Activated CD4-positive, alpha-beta T cell treated with anti-CD3 and anti-CD28 coated beads for 48 hours (primary cell): ENCODE results near the gene KLB.
"Not testable (repeated sequence)": the region's sequence is repeated elsewhere in the genome, so short reads cannot be mapped to it uniquely, and the experiment has no call there.

Experiments used
- DNase-seq: peaks from one replicate; pipeline ENCODE4 v3.0.0-alpha.2; 2020

KLB gene

GRCh38 chr4:39406763-39407583 lies at the start of gene KLB:
Gene KLB, plus strand, starts transcription at chr4:39406930. Its CDS starts 20 bp downstream, at chr4:39406950.
- no peak for DNase-seq

- no peak for DNase-seq
Observed at GRCh38 chr4:39357002-39357401, 49.7 kb upstream of the KLB start.

- not testable (repeated sequence) for DNase-seq
Observed at GRCh38 chr4:39360611-39361010, 46.1 kb upstream of the KLB start.

DNA sequence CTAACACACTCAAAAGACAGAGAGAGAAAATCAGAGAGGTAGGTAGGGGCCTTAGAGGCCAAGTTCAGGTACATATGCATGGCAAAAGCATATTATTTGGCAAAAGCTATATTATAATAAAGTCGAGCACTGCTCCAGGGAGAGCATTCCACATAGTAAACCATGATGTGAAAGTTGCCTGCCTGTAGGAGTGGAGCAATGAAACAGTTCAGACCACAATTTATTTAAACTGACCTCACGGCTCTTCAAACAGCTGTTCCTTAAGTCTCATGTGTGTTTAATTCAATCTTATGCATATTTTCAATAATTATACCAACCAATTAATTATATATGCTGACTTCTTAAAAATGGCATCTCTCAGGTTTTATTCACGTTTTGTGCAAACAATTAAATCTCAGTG lies 43.9 kb upstream of the KLB start:
- no peak for DNase-seq

- DNase-seq, result no peak
Observed at GRCh38 chr4:39363773-39364393, 42.8 kb upstream of the KLB start.

- no peak for DNase-seq
Observed at GRCh38 chr4:39365360-39365759, 41.4 kb upstream of the KLB start.

DNA sequence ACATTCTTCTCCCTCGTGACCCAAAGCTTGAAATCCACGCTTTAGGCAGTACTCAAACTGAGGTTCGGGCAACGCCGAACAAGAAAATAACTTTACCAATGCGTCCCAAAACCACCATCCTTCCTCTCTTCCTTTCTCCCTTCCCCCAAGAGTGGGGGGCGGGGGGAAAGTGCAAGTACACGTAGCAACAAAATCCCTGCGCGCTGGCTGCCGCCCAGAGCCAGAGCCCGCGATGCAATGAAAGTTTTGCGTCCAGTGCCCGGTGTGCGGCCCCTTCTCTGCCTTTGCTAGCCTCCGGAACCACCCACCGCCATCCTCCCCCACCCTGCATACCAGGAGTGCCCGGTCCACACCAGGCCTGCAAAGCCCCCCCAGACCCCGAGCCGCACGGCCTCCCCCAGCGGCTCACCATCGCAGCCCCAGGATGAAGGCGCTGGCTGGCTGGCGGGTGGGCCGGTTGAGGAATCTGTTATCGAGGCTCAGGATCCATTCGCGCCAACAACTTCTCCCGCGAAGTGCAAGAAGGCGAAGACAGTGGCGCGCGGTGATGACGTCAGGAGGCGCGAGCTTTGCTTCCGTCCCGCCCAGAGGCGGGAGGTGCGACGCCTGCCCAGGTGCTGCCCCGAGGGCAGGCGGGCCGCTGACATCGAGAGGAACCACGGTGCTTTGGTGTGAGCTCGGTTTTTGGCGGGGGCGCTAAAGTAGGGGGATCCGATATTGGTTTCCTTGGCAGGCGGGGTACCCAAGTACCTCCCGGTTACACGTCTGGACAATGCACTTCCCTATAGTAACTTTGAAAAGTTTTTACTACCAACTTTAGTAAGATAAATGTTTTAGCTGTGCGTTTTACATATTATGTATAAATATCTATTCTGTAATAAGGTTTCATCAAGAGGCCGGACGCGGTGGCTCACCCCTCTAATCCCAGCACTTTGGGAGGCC lies 40.6 kb upstream of the KLB start, which contains the start of gene RFC1:
Gene RFC1 (minus strand): TSS at position 533 of the 942 bp plus-strand sequence. CDS start 121 bp downstream, at position 412.
- peak; percentile 98 for DNase-seq

DNA sequence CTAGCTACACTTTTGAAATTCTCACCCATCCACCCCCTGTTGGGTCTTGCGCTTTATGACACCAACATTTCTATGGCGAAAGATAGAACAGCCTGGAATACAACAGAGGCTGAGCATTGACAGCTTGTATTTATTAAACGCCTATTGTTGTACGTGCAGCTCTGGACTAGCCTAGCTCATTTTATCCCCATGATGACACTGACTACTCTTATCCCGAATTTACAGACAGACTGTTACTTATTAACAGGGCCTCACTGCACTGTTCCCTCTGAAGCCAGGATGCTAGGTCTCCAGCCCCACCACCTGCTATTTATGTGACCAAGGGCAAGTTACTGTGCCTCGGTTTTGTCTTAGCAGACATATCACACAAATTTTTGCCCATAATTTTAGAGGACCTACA lies 39.6 kb upstream of the KLB start:
- no peak for DNase-seq

GRCh38 chr4:39369301-39369700 lies 37.4 kb upstream of the KLB start:
- DNase-seq, result no peak

GRCh38 chr4:39371209-39371608 lies 35.5 kb upstream of the KLB start:
- not testable (repeated sequence) for DNase-seq

DNA sequence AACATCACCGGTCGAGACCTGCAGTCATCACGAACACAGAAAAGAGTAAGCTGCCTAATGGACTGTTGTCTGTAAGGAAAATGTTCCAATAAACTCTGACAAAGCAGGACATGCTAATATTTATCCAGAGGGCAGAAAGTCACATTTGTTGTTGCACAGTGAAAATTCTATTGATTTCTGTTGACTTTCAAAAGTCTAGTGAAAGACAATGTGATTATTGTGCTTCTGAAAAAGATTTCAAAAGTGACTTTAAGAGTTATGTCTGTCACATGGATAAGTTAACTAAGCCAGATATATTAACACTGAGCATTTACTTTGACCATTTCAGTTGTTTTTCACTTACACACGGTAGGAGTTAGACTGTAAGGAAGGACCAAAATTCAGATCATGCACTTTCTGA lies 31.3 kb upstream of the KLB start:
- no peak for DNase-seq

DNA sequence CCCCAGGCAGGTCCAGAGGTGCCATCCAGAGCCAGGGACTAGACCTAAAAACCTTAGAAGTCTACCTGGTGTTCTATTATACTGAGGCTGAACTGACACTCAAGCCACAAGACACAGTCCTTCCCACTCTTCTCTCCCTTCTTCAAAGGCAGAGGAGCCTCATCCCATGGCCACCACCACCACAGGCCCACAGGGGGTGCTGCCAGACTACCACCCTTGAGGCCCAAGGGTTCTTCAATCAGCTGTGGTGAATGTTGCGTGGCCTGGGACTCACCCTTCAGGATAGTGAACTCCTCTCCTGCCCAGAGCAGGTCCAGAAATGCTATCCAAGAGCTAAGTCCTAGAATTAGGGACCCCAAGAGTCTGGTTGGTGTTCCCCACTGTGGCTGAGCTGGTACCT lies 23.0 kb upstream of the KLB start:
- DNase-seq, result no peak

DNA sequence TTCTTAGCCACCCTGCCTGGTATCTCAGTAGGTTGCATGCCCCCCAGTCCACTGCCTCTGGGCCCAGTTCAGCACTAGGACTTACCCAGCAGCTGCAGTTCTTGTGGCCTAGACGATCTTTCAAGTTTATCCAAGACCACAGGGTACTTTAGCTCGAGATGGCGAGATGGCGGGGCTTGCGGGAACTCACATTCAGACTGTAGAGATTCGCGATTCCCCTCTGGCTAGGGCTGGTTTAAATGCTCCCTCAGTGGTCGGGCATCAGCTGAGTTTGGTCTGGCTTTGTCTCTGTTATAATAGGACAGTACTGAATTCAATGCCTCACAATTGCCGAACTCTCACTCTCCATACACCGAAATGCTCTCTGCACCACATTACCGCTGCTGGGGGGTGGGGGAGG lies 22.2 kb upstream of the KLB start:
- DNase-seq, result no peak

DNA sequence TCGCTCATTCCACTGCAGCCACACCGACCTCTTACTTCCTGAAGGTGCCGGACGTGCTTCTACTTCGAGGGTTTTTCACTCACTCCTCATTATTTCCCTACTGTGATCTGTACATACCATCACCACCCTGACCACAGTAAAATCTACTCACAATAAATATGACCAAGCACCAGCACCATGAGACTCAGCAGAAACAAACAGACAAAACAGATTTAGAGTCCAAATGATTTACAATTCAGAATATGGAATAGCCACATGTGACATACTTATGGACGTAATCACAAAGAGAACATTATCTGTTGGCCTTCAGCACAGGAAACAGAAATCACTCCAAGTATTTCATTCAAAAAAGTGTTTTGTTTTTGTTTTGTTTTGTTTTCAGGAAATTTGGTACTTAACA lies 16.1 kb upstream of the KLB start:
- DNase-seq, result no peak

- no peak for DNase-seq
Observed at GRCh38 chr4:39394706-39395105, 12.0 kb upstream of the KLB start.

DNA sequence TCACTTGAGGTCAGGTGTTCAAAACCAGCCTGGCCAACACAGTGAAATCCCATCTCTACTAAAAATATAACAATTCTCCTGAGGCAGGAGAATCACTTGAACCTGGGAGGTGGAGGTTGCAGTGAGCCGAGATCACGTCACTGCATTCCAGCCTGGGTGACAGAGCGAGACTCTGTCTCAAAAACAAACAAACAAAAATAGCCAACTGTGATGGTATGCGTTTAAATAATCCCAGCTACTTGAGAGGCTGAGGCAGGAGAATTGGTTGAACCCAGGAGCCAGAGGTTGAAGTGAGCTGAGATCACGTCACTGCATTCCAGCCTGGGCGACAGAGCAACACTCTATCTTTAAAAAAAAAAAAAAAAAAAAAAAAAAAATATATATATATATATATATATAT lies 5.1 kb upstream of the KLB start:
- DNase-seq, result not testable (repeated sequence)

- DNase-seq, result no peak
Observed at GRCh38 chr4:39407584-39407885, 805 bp downstream of the KLB start.

DNA sequence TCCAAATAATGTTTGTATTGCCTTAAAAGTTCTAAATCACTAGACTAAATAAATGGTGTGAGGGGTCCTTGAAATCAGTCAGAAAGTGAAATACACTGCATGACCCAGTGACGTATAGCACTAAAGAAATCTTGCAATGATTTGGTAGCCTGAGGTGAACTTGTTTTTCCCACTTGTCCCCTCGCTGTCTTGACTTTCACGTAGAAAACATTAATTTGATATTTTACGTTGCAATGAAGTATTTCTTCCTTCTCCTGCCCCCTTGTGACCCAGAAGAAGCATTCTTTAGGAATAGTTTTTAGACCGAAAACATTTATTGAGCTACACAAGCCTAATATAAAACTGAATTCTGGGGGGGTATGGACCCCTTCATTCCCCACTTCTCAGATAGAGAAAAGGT lies 3.7 kb downstream of the KLB start:
- no peak for DNase-seq

DNA sequence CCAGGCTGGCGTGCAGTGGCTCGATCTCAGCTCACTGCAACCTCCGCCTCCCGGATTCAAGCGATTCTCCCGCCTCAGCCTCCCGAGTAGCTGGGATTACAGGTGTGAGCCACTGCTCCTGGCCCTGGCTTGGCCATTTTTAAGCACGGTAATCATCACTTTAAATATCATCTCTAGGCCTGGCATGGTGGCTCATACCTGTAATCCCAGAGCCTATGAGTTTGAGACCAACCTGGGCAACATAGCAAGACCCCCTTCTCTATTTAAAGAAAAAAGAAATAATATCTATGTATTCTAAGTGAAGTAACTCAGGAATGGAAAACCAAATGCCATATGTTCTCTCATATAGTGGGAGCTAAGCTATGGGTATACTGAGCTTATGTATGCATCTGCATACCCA lies 4.8 kb downstream of the KLB start:
- DNase-seq, result not testable (repeated sequence)

GRCh38 chr4:39415678-39416283 lies 9.1 kb downstream of the KLB start:
- DNase-seq, result no peak

DNA sequence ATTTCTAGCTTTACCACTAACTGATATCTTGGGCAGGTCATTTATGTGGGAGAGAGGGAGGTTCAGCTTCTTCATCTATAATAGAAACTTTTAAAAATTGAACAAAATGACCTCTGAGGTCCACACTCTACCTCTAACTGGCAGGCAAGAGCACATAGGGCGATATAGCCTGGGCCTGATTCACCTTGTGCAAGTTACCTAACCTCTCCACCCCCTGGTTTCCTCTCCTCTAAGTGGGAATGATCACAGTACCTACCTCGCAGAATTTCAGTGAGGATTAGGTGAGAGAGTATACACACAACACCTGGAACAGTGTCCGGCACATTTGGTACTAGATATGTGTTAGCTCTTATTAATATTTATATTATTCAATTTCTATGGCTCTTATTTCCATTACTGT lies 15.5 kb downstream of the KLB start:
- no peak for DNase-seq

GRCh38 chr4:39425297-39425696 lies 18.6 kb downstream of the KLB start:
- DNase-seq, result not testable (repeated sequence)

GRCh38 chr4:39426728-39427127 lies 20.0 kb downstream of the KLB start:
- DNase-seq, result no peak
